Cardiac fibroblast (primary cell): Measurements from ENCODE around the gene GNAT2.

Source experiments
- DNase-seq, 2 donors: peaks; one replicate each; pipeline versions ENCODE4 v3.0.0 to v3.0.0-alpha.2; 2010; ENCODE audit warnings: low read depth in 2 of 2
- H3K4me3 ChIP-seq, 2 donors: replicated peaks in 1 of 2; 1 replicate in 1 of 2; 2 replicates in 1 of 2; pipeline ENCODE4 v1.5.1; 2011; ENCODE audit warnings: low read depth in 2 of 2, low read length in 2 of 2, mild to moderate bottlenecking in 2 of 2, moderate library complexity in 1 of 2
- TF ChIP-seq, protein P1 (sequence below): IDR thresholded peaks from one replicate; pipeline ENCODE4 v1.5.1; 2011; ENCODE audit warnings: low read depth, mild to moderate bottlenecking, low read length, inconsistent platforms

The GNAT2 gene

GRCh38 chr1:109582021-109582420 is 37.4 kb downstream of the GNAT2 start:
- DNase-seq, result no peak
- TF ChIP-seq, protein P1, sequence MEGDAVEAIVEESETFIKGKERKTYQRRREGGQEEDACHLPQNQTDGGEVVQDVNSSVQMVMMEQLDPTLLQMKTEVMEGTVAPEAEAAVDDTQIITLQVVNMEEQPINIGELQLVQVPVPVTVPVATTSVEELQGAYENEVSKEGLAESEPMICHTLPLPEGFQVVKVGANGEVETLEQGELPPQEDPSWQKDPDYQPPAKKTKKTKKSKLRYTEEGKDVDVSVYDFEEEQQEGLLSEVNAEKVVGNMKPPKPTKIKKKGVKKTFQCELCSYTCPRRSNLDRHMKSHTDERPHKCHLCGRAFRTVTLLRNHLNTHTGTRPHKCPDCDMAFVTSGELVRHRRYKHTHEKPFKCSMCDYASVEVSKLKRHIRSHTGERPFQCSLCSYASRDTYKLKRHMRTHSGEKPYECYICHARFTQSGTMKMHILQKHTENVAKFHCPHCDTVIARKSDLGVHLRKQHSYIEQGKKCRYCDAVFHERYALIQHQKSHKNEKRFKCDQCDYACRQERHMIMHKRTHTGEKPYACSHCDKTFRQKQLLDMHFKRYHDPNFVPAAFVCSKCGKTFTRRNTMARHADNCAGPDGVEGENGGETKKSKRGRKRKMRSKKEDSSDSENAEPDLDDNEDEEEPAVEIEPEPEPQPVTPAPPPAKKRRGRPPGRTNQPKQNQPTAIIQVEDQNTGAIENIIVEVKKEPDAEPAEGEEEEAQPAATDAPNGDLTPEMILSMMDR, result no peak

DNA sequence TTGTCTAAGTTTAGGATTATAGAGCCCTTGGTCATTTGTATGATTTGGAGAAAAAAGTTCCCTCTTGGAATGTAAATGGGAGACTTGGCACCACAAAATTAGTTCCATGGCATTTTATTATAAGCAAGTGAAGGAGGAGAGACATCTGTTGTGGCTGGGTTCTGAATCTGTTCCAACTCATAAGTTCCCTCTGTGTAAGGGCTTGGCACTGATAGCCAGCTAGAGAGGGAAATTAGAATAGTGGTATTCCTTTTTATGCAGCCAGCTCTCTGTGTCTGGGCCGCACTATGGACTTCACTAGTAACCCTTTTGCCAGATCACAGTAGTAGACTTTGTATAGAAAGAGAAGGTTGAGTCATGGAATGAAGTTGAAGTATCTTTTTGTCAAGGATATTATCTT is 39.9 kb downstream of the GNAT2 start:
- TF ChIP-seq, protein P1, result no peak
- no peak overlapping the region for H3K4me3 ChIP-seq
- peak in 1 of 2 donors; percentile 32 for DNase-seq

More at GRCh38 chr1:109582021-109582420, 37.4 kb downstream of the GNAT2 start:
- H3K4me3 ChIP-seq, result no peak overlapping the region

GRCh38 chr1:109578947-109579443 is 40.4 kb downstream of the GNAT2 start:
- TF ChIP-seq, protein P1, result no peak
- DNase-seq, result peak in 1 of 2 donors; percentile 23
- H3K4me3 ChIP-seq, result no peak overlapping the region

DNA sequence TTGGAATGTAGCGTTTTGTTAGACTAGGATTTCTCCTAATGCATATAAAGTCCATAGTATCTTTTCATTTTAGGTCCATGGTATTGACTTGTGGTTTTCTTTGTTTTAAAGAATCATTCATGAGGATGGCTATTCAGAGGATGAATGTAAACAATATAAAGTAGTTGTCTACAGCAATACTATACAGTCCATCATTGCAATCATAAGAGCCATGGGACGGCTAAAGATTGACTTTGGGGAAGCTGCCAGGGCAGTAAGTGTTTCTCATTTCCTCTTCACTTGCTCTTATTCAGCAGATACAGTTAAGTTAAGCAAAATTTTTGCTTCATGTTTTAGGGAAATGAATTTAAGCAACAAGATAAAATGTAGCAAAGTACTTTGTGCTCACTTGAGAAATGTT is 45.6 kb downstream of the GNAT2 start:
- H3K4me3 ChIP-seq, result no peak overlapping the region
- no peak for DNase-seq
- TF ChIP-seq, protein P1, result no peak

DNA sequence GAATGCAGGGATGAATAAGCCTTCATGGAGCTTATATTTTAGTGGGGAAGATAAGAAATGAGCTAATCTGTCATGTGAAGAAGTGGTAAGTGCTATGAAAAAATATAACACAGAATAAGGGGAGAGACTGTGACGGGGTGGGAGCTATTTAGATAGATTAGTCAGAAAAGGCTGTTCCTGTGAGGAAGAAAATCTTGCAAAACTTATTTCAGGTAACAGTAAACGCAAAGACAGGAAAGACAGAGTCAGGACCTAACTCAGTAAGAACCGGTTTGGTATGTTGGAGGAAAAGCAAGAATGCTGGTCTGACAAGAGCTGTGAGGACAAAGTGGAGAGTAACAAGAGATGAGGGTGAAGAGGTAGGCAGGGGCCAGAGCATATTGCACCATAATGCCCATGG is 49.0 kb downstream of the GNAT2 start:
- DNase-seq, result peak; percentile 58 to 67
- TF ChIP-seq, protein P1, result no peak
- no peak overlapping the region for H3K4me3 ChIP-seq

DNA sequence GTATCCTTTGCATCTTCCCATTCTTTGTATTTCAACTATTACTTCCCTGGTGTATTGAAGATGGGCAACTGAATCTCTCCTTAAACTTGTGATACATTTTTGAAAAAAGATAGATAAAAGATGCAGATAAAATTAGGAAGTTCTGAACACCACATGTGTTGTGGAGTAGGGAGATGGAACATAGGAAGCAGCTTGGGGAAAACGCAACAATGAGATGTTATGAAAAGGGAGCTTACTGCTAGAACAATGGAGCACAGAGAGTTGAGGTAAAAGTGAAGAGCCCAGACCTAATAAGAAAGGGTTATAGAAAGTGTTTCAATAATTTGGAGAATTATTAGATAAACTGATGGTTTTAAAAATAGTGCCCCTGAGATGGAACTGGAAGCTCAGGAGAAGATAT is 50.1 kb downstream of the GNAT2 start:
- H3K4me3 ChIP-seq, result no peak overlapping the region
- DNase-seq, result no peak
- TF ChIP-seq, protein P1, result no peak
